OCI-LY7 (cell line): Measurements from ENCODE around the gene FRA10AC1.

Source experiments
- CTCF ChIP-seq: fragments of 200-600 bp; sonication (generic); conservative IDR thresholded peaks from 2 replicates; pipeline ENCODE4 v1.5.1; 2014; ENCODE audit warnings: mild to moderate bottlenecking, antibody characterized with exemption, low read length, moderate library complexity, mixed read lengths
- EZH2phosphoT487 ChIP-seq: fragments of 200-600 bp; sonication (generic); IDR thresholded peaks from 2 replicates; pipeline ENCODE4 v1.6.1; 2018; ENCODE audit warnings: low read depth, borderline replicate concordance, mild to moderate bottlenecking, mixed run types, antibody characterized with exemption, low read length, moderate library complexity, mixed read lengths

- TF ChIP-seq CTCF = no peak
- TF ChIP-seq EZH2phosphoT487 = no peak
These were observed 30.2 kb downstream of the FRA10AC1 start for GRCh38 chr10:93672022-93672678.
